ENCODE data around the gene DAB2. TPM values are rescaled to one million over a fixed set of nuclear protein-coding genes. Genes with fewer than 3 reads are reported as not detected.

The DAB2 gene
- total and polyA plus RNA-seq, 2 experiments from 2014 or later: 8.7 to 11.4 TPM

GRCh38 chr5:39432696-39433530, 8.1 kb upstream of the DAB2 start:
- H3K4me3 ChIP-seq: no peak overlapping the region
- no peak for DNase-seq (ENCODE audit: low read depth in 1 of 2, low spot score in 1 of 2)
- H3K27me3 ChIP-seq: no peaks in the 10 kb centered on the region
- H3K4me1 ChIP-seq (ENCODE audit: low read depth): no peaks in the 10 kb centered on the region
- no peaks in the 10 kb centered on the region for H3K36me3 ChIP-seq
- TF ChIP-seq, protein P1, sequence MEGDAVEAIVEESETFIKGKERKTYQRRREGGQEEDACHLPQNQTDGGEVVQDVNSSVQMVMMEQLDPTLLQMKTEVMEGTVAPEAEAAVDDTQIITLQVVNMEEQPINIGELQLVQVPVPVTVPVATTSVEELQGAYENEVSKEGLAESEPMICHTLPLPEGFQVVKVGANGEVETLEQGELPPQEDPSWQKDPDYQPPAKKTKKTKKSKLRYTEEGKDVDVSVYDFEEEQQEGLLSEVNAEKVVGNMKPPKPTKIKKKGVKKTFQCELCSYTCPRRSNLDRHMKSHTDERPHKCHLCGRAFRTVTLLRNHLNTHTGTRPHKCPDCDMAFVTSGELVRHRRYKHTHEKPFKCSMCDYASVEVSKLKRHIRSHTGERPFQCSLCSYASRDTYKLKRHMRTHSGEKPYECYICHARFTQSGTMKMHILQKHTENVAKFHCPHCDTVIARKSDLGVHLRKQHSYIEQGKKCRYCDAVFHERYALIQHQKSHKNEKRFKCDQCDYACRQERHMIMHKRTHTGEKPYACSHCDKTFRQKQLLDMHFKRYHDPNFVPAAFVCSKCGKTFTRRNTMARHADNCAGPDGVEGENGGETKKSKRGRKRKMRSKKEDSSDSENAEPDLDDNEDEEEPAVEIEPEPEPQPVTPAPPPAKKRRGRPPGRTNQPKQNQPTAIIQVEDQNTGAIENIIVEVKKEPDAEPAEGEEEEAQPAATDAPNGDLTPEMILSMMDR (IDR thresholded peaks at IDR 0.05; ENCODE audit: low read depth, low read length): no peak
- H3K27ac ChIP-seq: no peak overlapping the region
- no peaks in the 10 kb centered on the region for H3K9me3 ChIP-seq (ENCODE audit: low read depth)

DNA sequence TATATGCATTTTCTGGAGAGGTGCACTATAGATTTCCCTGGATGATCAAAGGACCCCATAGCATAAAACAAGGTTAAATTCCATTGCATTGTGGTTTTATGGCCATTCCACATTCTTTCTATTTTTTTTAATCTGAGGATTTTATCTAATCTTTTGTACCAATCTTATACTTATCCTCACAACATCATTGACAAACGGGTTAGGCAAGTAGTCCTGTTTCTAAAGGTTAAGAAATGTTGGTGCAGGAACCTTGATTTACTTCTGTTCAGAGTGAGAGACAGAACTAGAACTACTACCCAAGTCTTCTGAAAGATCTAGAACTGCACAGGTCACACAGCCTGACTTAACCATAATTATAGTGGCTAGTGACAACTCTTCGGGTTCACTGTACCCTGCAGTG, 5.7 kb upstream of the DAB2 start:
- no peaks in the 10 kb centered on the region for H3K9me3 ChIP-seq (ENCODE audit: low read depth)
- no peak overlapping the region for H3K27ac ChIP-seq
- no peaks in the 10 kb centered on the region for H3K27me3 ChIP-seq
- TF ChIP-seq, protein P1 (IDR thresholded peaks at IDR 0.05; ENCODE audit: low read depth, low read length): no peak
- no peak overlapping the region for H3K4me3 ChIP-seq
- no peaks in the 10 kb centered on the region for H3K36me3 ChIP-seq
- H3K4me1 ChIP-seq (ENCODE audit: low read depth): peaks cover 4% of the 10 kb centered on the region
- DNase-seq (ENCODE audit: low read depth in 1 of 2, low spot score in 1 of 2): no peak

DNA sequence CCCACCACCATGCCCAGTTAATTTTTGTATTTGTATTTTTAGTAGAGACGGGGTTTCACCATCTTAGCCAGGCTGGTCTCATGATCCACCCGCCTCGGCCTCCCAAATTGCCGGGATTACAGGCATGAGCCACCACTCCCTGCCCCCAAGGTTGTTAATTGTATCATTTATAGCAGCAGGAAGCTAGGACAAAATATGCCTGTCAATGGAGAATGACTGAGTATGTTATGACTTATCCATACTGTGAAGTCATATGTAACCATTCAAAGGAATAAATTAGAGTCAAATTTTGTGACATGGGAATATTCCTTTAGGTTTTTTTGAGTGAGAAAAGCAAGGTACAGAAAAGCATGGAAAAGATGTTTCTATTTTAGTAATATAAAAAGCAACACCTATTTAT, 3.9 kb upstream of the DAB2 start:
- no peak for DNase-seq (ENCODE audit: low read depth in 1 of 2, low spot score in 1 of 2)
- Histone ChIP-seq H3K9me3 (ENCODE audit: low read depth) (no peaks in the 10 kb centered on the region), H3K27me3 (no peaks in the 10 kb centered on the region), H3K36me3 (no peaks in the 10 kb centered on the region), H3K4me1 (ENCODE audit: low read depth) (peaks cover 10% of the 10 kb centered on the region), H3K4me3 (no peak overlapping the region), H3K27ac (no peak overlapping the region)
- TF ChIP-seq, protein P1 (IDR thresholded peaks at IDR 0.05; ENCODE audit: low read depth, low read length): no peak

DNA sequence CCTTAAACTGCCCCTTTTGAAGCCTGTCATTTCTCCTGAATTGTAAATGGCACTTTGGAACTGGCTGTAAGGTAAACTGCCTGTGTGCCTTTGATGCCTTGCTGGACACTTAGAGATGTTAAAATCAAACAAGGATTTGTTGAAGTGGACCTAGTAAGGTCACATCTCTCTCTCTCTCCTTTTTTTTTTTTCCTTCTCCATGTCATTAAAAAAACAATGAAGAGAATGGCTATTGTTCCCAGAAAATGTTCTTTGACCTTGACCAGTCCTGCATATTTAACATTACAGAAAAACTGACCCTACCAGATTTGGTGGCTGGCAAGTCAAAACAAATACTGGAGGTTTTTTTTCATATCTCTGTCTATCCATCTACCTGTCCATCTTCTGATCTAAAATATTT, 2.9 kb upstream of the DAB2 start:
- Histone ChIP-seq H3K27ac (no peak overlapping the region), H3K27me3 (no peaks in the 10 kb centered on the region), H3K9me3 (ENCODE audit: low read depth) (no peaks in the 10 kb centered on the region), H3K36me3 (no peaks in the 10 kb centered on the region), H3K4me1 (ENCODE audit: low read depth) (peaks cover 12% of the 10 kb centered on the region), H3K4me3 (no peak overlapping the region)
- TF ChIP-seq, protein P1 (IDR thresholded peaks at IDR 0.05; ENCODE audit: low read depth, low read length): no peak
- no peak for DNase-seq (ENCODE audit: low read depth in 1 of 2, low spot score in 1 of 2)

DNA sequence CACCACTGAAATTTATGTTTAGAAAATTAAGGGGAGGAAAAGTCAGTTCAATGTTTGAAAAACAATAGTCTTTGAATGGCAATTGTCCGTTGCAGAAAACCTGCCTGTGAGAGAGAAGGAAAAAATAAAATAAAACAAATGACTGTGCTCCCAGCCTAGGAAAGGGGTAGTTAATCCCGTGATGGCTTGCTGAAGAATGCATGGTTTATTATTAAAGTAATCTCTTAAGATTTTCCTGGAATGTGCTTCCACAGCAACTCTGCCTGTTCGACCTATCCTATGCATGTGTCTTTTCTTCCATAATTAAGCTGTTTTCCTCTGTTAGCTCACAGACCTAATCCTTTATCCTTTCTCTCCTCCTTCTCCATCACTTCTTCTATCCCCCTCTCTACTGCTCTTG, 2.4 kb upstream of the DAB2 start:
- Histone ChIP-seq H3K36me3 (no peaks in the 10 kb centered on the region), H3K4me3 (no peak overlapping the region), H3K27ac (no peak overlapping the region), H3K9me3 (ENCODE audit: low read depth) (no peaks in the 10 kb centered on the region), H3K4me1 (ENCODE audit: low read depth) (peaks cover 12% of the 10 kb centered on the region), H3K27me3 (no peaks in the 10 kb centered on the region)
- TF ChIP-seq, protein P1 (IDR thresholded peaks at IDR 0.05; ENCODE audit: low read depth, low read length): no peak
- peak in 1 of 2 donors; percentile 55 for DNase-seq (ENCODE audit: low read depth in 1 of 2, low spot score in 1 of 2)
